RPMI7951 (cell line): ENCODE measurements around the gene DNAH8. TPM values are rescaled to one million over a fixed set of nuclear protein-coding genes. Genes with fewer than 3 reads are reported as not detected.

ENCODE experiments used
- DNase-seq: peaks from one replicate; pipeline ENCODE4 v3.0.0-alpha.2; 2012; ENCODE audit warnings: low read depth
- total RNA-seq: library from RNA; depleted of rRNA; stranded (reverse); fragments of >200 nt; shearing (Covaris generic); gene quantifications from 2 replicates; pipeline ENCODE4 v1.2.3, GENCODE V29; 2014

DNAH8 gene
- total RNA-seq, 1 experiment from 2014 or later: under 0.01 TPM

- no peak for DNase-seq
Observed at GRCh38 chr6:39053016-39053624, 338.0 kb downstream of the DNAH8 start.

DNA sequence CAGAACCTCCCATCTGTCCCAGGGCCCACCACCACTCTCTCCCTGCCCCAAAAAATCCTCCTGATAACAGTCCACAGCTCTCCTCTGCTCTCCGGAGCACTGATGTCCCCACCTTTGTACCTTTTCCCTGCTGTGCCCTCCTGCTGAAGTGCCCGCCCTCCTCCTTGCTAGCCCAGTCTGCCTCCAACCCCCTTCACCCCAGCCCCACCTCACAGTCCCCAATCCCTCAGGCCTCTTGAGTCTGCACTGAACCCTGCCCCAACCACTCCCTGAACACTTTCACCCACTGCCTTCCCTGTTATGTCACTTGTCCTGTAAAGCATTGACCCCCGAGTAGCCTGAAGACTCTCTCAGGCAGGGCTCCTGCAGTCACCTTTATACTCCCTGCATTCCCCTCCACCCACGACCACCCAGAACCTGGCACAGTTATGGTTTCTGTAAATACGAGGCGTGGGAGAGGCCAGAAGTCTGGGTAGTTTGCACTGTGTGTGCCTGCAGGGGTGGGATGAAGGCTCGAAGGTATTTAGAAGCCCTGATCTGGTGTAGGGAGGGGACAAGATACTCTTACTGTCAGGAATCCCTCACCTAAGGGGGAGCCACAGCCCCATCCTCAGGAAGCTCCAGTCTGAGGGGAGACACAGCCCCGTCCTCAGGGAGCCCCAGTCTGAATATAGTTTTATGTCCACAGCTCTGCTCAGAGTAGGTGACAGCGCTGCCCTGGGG lies 338.9 kb downstream of the DNAH8 start:
- DNase-seq: no peak

GRCh38 chr6:39054577-39055142 lies 339.5 kb downstream of the DNAH8 start:
- no peak for DNase-seq

GRCh38 chr6:39055661-39056060 lies 340.6 kb downstream of the DNAH8 start:
- no peak for DNase-seq

- DNase-seq: no peak
Observed at GRCh38 chr6:39056191-39056590, 341.1 kb downstream of the DNAH8 start.

DNA sequence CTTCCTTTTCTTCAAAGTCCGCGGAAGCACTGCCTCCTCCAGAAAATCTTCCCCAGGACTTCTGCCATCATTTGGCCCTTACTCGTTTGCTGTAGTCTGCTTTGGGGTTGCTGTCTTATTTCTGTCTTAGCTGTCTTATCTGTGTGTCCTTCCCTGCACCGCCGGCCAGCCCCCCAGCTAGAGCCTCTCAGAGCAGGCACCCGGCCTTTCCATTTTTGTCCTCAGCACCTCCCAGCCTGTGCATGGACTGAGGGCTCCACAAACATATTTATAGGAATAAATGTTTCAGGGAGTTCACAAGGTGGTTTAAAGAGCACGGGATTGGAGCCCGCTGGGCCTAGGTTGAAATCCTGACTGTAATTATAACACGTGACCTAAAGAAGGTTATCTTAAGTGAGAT lies 341.6 kb downstream of the DNAH8 start:
- DNase-seq: no peak

- DNase-seq: no peak
Observed at GRCh38 chr6:39057251-39058155, 342.4 kb downstream of the DNAH8 start.

DNA sequence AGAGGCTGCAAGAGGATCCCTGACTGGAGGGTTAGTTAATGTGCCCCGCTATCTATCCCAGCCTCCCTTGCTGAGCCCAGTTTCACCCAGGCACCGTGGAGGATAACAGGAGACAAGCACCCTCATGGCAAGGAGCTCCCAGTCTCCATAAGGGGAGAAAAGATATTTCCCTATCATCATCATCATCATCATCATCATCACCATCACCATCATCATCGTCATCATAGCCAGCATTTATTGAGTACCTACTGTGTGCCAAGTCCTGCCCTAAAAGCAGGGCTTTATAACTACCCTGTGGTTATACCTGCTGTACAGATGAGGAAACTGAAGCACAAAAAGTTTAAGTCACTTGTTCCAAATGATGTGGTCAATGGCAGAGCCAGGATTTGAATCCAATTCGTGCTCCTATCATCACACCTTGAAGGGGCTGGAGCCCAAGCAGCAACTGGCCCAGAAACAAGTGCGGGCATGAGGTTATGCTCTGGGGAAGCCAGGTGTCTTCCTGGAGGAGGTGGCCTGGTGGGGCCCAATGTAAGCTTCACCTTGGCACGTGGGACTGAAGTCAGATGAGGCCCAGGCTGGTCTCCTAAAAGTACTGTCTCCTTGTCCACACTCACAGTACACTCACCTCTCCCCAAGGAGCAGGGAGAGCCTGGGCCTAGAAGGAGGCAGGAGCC lies 343.5 kb downstream of the DNAH8 start:
- DNase-seq: no peak

DNA sequence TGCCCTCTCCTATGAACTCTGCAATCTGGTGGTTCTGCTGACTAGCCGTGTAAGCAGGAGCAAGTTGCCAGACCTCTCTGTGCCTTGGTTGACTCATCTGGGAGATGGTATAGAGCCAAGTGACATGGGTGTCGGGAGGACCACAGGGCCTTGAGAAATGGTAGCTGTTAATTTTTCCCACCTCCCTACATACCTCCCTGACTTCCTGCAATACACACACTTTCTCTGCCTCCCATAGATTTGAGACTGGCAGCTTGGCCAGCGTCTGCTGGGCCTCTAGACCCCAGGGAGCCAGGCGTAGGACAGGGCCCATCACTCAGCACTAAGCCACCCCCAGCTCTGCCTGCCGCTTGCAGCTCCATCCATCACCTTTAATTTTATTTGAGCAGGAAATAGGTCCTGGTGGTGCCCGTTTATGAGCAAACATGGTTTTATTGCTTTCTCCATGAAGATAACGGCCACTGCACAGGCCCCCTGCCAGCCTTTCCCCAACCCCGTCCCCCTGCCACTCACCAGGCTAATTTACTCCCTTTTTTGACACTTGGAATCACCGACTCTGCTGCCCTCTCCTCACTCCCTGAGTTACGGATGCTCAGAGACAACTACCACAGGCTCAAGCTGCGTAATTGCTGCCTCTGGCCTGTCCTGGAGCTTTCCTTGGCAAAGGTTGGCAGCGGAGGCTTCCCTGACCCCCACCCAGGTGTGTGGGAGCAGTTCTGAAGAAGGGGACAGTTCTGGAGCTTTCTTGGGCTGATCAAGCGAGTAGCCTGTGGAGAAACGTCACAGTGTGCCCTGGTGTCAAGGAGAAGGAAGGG lies 344.6 kb downstream of the DNAH8 start:
- no peak for DNase-seq

GRCh38 chr6:39060467-39061160 lies 345.5 kb downstream of the DNAH8 start:
- DNase-seq: no peak

GRCh38 chr6:39061182-39061581 lies 346.1 kb downstream of the DNAH8 start:
- DNase-seq: no peak

- DNase-seq: no peak
Observed at GRCh38 chr6:39061588-39061987, 346.5 kb downstream of the DNAH8 start.

GRCh38 chr6:39062014-39062740 lies 347.1 kb downstream of the DNAH8 start:
- DNase-seq: no peak

DNA sequence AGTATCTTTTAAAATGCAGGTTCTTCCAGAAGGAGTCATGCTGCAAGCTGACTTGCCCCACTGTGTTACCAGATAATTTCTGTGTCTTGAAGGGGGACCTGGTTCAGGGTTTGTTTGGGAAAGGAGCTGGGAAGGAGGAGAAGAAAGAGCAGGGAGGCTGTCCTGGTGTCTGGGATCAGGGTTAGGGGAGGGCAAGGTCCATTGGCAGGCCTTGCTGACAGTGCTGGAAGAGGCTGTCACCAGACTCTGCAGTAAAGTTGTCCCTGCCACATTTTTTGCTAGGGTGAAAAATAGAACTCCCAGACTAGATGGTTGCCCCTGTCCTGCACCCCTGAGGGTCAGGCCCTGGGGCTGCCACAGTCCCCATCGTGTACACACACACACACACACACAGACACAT lies 348.4 kb downstream of the DNAH8 start:
- no peak for DNase-seq

DNA sequence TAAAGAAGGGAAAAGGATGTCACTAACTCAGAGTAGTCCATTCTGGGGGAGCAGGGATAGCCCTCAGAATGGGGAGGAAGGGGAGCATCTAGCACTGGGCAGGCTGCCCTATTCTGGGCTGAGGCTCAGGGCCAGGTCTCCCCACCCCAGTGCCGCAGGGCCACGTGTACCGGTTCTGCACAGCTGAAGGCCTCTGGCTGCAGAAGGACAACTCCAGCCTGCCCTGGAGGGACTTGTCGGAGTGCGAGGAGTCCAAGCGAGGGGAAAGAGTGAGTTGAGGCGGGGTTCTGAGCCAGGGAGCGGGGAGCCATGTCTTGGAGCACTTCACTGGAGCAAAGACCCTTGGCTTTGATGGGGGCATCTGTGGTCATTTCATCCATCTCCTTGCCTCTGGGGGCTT lies 350.4 kb downstream of the DNAH8 start:
- no peak for DNase-seq

DNA sequence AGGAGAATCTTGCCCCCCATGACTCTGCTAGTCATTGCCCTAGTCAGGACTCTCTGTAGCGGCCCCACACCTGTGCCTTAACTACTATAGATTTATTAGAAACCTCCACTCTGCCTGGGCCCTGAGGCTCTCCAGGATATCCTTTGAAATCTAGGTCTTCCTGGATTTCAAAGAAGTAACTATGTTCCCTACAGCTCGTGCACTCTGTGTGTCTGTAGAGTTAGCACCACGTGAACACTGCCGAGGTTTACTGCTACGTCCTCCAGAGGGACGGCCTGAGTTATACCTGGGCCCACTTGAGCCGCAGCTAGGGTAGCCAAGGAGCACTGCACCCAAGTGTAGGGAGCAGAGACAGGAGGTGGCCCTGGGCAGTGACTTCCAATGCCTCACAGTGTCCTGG lies 353.3 kb downstream of the DNAH8 start:
- no peak for DNase-seq

- no peak for DNase-seq
Observed at GRCh38 chr6:39072830-39073229, 357.7 kb downstream of the DNAH8 start.

DNA sequence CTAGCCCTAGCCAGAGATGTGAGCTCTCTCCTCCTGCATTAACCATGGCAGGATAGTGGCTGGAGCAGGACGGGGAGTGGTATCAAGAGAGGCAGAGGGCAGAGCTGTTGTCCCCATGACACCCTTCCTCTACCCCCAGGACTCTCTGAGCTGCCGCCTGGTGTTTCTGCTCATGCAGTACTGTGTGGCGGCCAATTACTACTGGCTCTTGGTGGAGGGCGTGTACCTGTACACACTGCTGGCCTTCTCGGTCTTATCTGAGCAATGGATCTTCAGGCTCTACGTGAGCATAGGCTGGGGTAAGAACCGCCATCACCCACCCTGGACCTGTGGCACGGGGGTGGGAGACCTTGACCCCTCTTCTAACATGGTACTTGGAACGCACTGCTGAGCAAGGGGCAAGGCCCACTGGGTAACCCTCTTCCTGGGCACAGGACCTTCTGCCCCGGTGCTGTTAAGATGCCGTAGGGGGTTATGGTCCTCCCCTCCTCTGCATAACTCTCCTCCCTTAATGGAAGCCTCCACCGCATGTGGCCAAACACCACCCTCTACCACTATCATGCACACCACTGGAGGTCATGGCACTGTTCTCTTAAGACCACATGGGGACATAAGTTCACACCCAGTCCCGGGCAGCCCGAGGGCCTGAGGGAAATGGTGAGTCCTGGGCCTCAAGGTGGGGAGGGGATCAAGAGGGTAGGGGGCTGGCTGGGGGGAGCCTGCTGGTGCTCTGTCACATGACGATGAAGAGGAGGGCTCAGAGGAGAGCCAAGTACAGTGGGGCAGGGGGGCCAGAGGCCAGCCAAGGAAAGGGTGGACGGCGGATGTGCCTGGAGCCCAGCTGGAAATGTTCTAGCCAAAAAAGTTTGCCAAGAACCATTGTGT lies 358.6 kb downstream of the DNAH8 start:
- no peak for DNase-seq

DNA sequence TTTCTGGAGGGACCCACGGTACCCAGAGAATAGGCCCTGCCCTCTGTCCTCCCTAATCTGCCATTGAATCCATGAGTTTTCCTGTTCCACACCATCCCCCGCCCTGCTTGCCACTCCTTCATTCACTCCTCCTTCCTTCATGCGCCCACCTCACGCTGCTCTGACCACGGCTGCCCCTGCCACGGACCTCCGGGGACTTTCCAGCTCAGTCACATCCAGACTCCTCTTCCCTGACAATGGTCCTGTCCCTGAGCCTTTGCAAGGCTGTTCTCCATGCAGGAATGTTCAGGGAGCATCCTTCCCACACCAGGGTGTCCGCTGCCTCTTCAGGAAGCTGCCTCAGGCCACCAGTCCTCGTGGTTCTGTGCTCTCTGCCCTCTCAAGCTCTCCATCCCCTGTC lies 359.4 kb downstream of the DNAH8 start:
- DNase-seq: no peak
